ENCODE data around the gene MARCHF10. TPM values are rescaled to one million over a fixed set of nuclear protein-coding genes. Genes with fewer than 3 reads are reported as not detected.
A peak's percentile ranks its signal among the peaks of the same experiment; 100 is the strongest.

Gene MARCHF10
- total and polyA plus RNA-seq, 2 of the 13 experiments (the other 11 are each of a cell fraction or from before 2014, with no cell fraction given) = not detected

DNA sequence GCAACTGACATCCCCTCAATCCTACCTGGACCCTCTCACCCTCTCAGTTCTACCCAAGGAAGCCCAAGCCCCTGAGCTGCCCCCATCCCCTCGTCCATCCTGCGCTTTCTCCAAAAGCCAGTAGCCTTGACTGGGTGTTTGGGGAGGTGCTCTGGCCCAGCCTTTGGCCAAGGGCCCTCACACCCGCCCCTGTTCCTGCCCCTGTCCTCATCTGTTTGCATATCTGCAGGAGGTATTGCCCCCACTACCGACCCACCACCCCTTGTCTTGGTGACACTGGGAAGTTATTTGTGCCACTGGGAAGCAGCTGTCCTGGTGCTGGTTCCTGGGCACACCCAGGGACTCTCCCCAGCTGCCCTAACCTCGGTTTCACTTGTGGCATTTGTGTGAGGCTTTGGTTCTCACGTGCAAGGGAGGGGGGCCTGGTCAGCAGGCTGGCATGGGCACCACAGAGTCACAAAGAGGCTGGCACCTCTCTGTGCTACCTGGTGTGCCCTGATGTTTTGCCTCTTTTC lies 105.3 kb downstream of the MARCHF10 start (continued):
- TF ChIP-seq, protein P1, sequence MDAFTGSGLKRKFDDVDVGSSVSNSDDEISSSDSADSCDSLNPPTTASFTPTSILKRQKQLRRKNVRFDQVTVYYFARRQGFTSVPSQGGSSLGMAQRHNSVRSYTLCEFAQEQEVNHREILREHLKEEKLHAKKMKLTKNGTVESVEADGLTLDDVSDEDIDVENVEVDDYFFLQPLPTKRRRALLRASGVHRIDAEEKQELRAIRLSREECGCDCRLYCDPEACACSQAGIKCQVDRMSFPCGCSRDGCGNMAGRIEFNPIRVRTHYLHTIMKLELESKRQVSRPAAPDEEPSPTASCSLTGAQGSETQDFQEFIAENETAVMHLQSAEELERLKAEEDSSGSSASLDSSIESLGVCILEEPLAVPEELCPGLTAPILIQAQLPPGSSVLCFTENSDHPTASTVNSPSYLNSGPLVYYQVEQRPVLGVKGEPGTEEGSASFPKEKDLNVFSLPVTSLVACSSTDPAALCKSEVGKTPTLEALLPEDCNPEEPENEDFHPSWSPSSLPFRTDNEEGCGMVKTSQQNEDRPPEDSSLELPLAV (CRISPR knock-in tag; conservative IDR thresholded peaks at IDR 0.05; ENCODE audit: low read depth) = no peak
- TF ChIP-seq, protein P2, sequence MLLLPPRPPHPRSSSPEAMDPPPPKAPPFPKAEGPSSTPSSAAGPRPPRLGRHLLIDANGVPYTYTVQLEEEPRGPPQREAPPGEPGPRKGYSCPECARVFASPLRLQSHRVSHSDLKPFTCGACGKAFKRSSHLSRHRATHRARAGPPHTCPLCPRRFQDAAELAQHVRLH (CRISPR knock-in tag; IDR thresholded peaks at IDR 0.05; ENCODE audit: borderline replicate concordance, low read depth) = no peak
- no peak for TF ChIP-seq ZNF431 (CRISPR knock-in tag; IDR thresholded peaks at IDR 0.05; ENCODE audit: borderline replicate concordance, low read depth)
- no peak for TF ChIP-seq ZNF629 (CRISPR knock-in tag; conservative IDR thresholded peaks at IDR 0.05)
- TF ChIP-seq ETV6 (CRISPR knock-in tag; conservative IDR thresholded peaks at IDR 0.05) = no peak

DNA sequence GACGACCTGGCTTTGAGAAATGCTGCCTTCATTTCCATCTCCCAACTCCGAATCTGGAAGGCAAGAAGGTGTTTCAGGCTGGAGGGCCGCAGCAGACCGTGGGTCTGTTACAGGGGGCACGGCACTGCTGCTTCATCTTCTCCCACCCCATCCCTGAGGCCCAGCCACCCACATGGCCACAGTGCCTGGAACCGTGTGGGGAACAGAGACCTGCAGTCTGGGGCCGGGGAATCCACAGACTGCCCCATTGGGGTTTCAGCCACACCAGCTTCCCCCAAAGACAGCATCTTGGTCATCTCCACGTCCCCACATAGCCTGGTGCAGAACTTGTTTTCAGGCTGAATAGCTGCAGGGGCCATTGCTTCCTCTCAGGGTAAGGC lies 106.4 kb downstream of the MARCHF10 start:
- Histone ChIP-seq H3K27me3 (ENCODE audit: control insufficient read depth in 1 of 2, insufficient read depth in 2 of 2, low read length in 2 of 2) (peaks cover 17 to 72% of the 10 kb centered on the region in 2 experiments), H4K20me1 (ENCODE audit: insufficient read depth, low read length) (no peaks in the 10 kb centered on the region), H3K9me3 (ENCODE audit: low read length) (no peaks in the 10 kb centered on the region), H3K4me3 (replicated peaks in 1 of 3; ENCODE audit: insufficient read depth in 1 of 3, low read depth in 2 of 3, low read length in 3 of 3) (peak overlapping the region in 1 of 3 experiments; percentile 2; a peak in 1 of 6 replicates), H2AFZ (ENCODE audit: low read length) (no peak overlapping the region), H3K4me2 (ENCODE audit: low read depth, low read length) (peak overlapping the region; percentile 11; the same call in 1 of the 2 replicates), H3K4me1 (ENCODE audit: insufficient read depth, low read length) (peaks cover 18% of the 10 kb centered on the region), H3K27ac (ENCODE audit: extremely low read length, insufficient read depth, low read length) (no peak overlapping the region), H3K79me2 (ENCODE audit: insufficient read depth, low read length) (no peaks in the 10 kb centered on the region), H3K36me3 (replicated peaks in 1 of 2; ENCODE audit: control insufficient read depth in 1 of 2, insufficient read depth in 2 of 2, low read length in 2 of 2) (no peaks in the 10 kb centered on the region), H3K9ac (ENCODE audit: insufficient read depth, low read depth, low read length) (no peak overlapping the region)
- POLR2A ChIA-PET = no interaction called here
- no peak for DNase-seq (ENCODE audit: low spot score)
- ATAC-seq = no peak
- 20% methylated on average over 8 of the region's 8 CpGs for WGBS (ENCODE audit: low lambda C conversion rate)
- CTCF ChIA-PET (ENCODE audit: low intra/inter-chr PET ratio, low total read pairs) = interaction anchor here (5.3 kb wide), 1 partner anchor 267 kb away, joined by 78 read pairs; no protein-coding TSS in a partner anchor
- no peak for TF ChIP-seq GABPB1 (CRISPR knock-in tag; IDR thresholded peaks at IDR 0.05)
- 0 out of 2 replicates have a peak, but pooled peaks have one; percentile 34 for TF ChIP-seq ZMYM3 (CRISPR knock-in tag; IDR thresholded peaks at IDR 0.05)
- FAIRE-seq = no peak
- in situ Hi-C loops (cut with HindIII; ENCODE audit: extremely low pct_ligation_motif_present, low pct_unique_long_range_greater_than_20kb) = loop anchor here (5.0 kb wide), 1 partner anchor 266 kb away; the partner anchor contains the start of gene TANC2
- no TSS peak for BruUV-seq (replicated peaks)
- intact Hi-C loops (cut with micrococcal nuclease; ENCODE audit: unreplicated experiment) = no loop called here
